Measurements from ENCODE around the gene C12orf57.

C12orf57 gene

GRCh38 chr12:6956021-6956727, 12.4 kb downstream of the C12orf57 start:
- ChIA-PET CTCF (interaction anchor here (1.1 to 1.2 kb wide), 2 partner anchors 8 to 12 kb away, joined by 3 to 5 read pairs; partner anchors contain the start of genes C12orf57 and RNU7-1), POLR2A (interaction anchor here (0.7 to 13.3 kb wide), 4 partner anchors 10 to 18 kb away, joined by 3 to 450 read pairs (median 4); partner anchors contain the start of genes C12orf57 and RNU7-1)
- no peak for DNase-seq (ENCODE audit: extremely low spot score)
- TF ChIP-seq LEF1 (IDR thresholded peaks at IDR 0.05; ENCODE audit: borderline replicate concordance) = no peak
- no peak for TF ChIP-seq ELF4 (IDR thresholded peaks at IDR 0.05)
- TF ChIP-seq CTBP1 (IDR thresholded peaks at IDR 0.05; ENCODE audit: borderline replicate concordance) = no peak
- TF ChIP-seq TARDBP (IDR thresholded peaks at IDR 0.05) = no peak
- TF ChIP-seq ARNT (IDR thresholded peaks at IDR 0.05) = no peak
- no peak for TF ChIP-seq SP1 (IDR thresholded peaks at IDR 0.05)
- no peak for TF ChIP-seq SUZ12 (IDR thresholded peaks at IDR 0.05)
- TF ChIP-seq FOXA1 (IDR thresholded peaks at IDR 0.05) = no peak
- no peak for TF ChIP-seq ZNF384 (IDR thresholded peaks at IDR 0.05)
- no peak for TF ChIP-seq NFRKB (IDR thresholded peaks at IDR 0.05)
- no peak for TF ChIP-seq L3MBTL2 (conservative IDR thresholded peaks at IDR 0.05)
- no peak for TF ChIP-seq BHLHE40 (IDR thresholded peaks at IDR 0.05; ENCODE audit: borderline replicate concordance)
- no peak for TF ChIP-seq HDGF (IDR thresholded peaks at IDR 0.05; ENCODE audit: borderline replicate concordance)
- no peak for TF ChIP-seq FOXM1 (IDR thresholded peaks at IDR 0.05; ENCODE audit: borderline replicate concordance)

- TF ChIP-seq ZNF384 (IDR thresholded peaks at IDR 0.05) (no peak), LEF1 (IDR thresholded peaks at IDR 0.05; ENCODE audit: borderline replicate concordance) (no peak), CTBP1 (IDR thresholded peaks at IDR 0.05; ENCODE audit: borderline replicate concordance) (no peak), SUZ12 (IDR thresholded peaks at IDR 0.05) (no peak), HDGF (IDR thresholded peaks at IDR 0.05; ENCODE audit: borderline replicate concordance) (no peak), FOXK2 (IDR thresholded peaks at IDR 0.05) (no peak), SP1 (IDR thresholded peaks at IDR 0.05) (no peak), FOXA1 (IDR thresholded peaks at IDR 0.05) (no peak), PKNOX1 (IDR thresholded peaks at IDR 0.05) (no peak), BHLHE40 (IDR thresholded peaks at IDR 0.05; ENCODE audit: borderline replicate concordance) (no peak), ARNT (IDR thresholded peaks at IDR 0.05) (no peak), TARDBP (IDR thresholded peaks at IDR 0.05) (no peak), FOXM1 (IDR thresholded peaks at IDR 0.05; ENCODE audit: borderline replicate concordance) (no peak), L3MBTL2 (conservative IDR thresholded peaks at IDR 0.05) (no peak), ELF4 (IDR thresholded peaks at IDR 0.05) (no peak), NFRKB (IDR thresholded peaks at IDR 0.05) (no peak)
- DNase-seq (ENCODE audit: extremely low spot score) = no peak
- ChIA-PET CTCF (interaction anchor here (1.2 kb wide), 1 partner anchor 13 kb away, joined by 5 read pairs; the partner anchor contains the start of genes C12orf57 and RNU7-1), POLR2A (interaction anchor here (0.7 to 13.3 kb wide), 4 partner anchors 9 to 20 kb away, joined by 3 to 450 read pairs (median 4); partner anchors contain the start of genes C12orf57 and RNU7-1)
Observed at GRCh38 chr12:6957151-6957701, 13.4 kb downstream of the C12orf57 start.

GRCh38 chr12:6957741-6958608, 14.2 kb downstream of the C12orf57 start:
- no peak for TF ChIP-seq L3MBTL2 (conservative IDR thresholded peaks at IDR 0.05)
- no peak for TF ChIP-seq SP1 (IDR thresholded peaks at IDR 0.05)
- no peak for TF ChIP-seq CTBP1 (IDR thresholded peaks at IDR 0.05; ENCODE audit: borderline replicate concordance)
- TF ChIP-seq HDGF (IDR thresholded peaks at IDR 0.05; ENCODE audit: borderline replicate concordance) = no peak
- ChIA-PET CTCF (interaction anchor here (0.5 to 1.0 kb wide), 3 partner anchors 13 to 186 kb away, joined by 4 to 8 read pairs (median 5); no protein-coding TSS in a partner anchor), POLR2A (interaction anchor here (0.9 to 13.3 kb wide), 3 partner anchors 12 to 89 kb away, joined by 3 to 450 read pairs (median 4); partner anchors contain the start of genes C12orf57 and RNU7-1)
- DNase-seq (ENCODE audit: extremely low spot score) = no peak

- TF ChIP-seq TARDBP (IDR thresholded peaks at IDR 0.05) = no peak
- no peak for TF ChIP-seq BHLHE40 (IDR thresholded peaks at IDR 0.05; ENCODE audit: borderline replicate concordance)
- no peak for TF ChIP-seq FOXA1 (IDR thresholded peaks at IDR 0.05)
- no peak for TF ChIP-seq CTBP1 (IDR thresholded peaks at IDR 0.05; ENCODE audit: borderline replicate concordance)
- no peak for TF ChIP-seq PKNOX1 (IDR thresholded peaks at IDR 0.05)
- no peak for TF ChIP-seq ELF4 (IDR thresholded peaks at IDR 0.05)
- TF ChIP-seq NFRKB (IDR thresholded peaks at IDR 0.05) = no peak
- no peak for TF ChIP-seq L3MBTL2 (conservative IDR thresholded peaks at IDR 0.05)
- no peak for TF ChIP-seq ARNT (IDR thresholded peaks at IDR 0.05)
- TF ChIP-seq LEF1 (IDR thresholded peaks at IDR 0.05; ENCODE audit: borderline replicate concordance) = no peak
- TF ChIP-seq FOXM1 (IDR thresholded peaks at IDR 0.05; ENCODE audit: borderline replicate concordance) = no peak
- no peak for TF ChIP-seq ZNF384 (IDR thresholded peaks at IDR 0.05)
- TF ChIP-seq HDGF (IDR thresholded peaks at IDR 0.05; ENCODE audit: borderline replicate concordance) = no peak
- TF ChIP-seq SP1 (IDR thresholded peaks at IDR 0.05) = no peak
- TF ChIP-seq SUZ12 (IDR thresholded peaks at IDR 0.05) = no peak
- no peak for TF ChIP-seq FOXK2 (IDR thresholded peaks at IDR 0.05)
- no peak for DNase-seq (ENCODE audit: extremely low spot score)
- ChIA-PET CTCF (interaction anchor here (0.5 to 1.0 kb wide), 3 partner anchors 14 to 186 kb away, joined by 4 to 8 read pairs (median 5); no protein-coding TSS in a partner anchor), POLR2A (interaction anchor here (0.9 to 13.3 kb wide), 4 partner anchors 13 to 93 kb away, joined by 3 to 450 read pairs (median 4); partner anchors contain the start of genes C12orf57 and RNU7-1)
Observed at GRCh38 chr12:6958609-6959057, 14.8 kb downstream of the C12orf57 start.

Data from HEK293T (cell line).